ENCODE measurements around the gene ALDH1A2.

ALDH1A2 gene

GRCh38 chr15:57943171-57943570 is 122.3 kb downstream of the ALDH1A2 start:
- Histone ChIP-seq H3K27ac (ENCODE audit: low read length, poor library complexity, severe bottlenecking) (no peak overlapping the region), H4K8ac (ENCODE audit: low read length) (no peak overlapping the region), H3K9me3 (ENCODE audit: control insufficient read depth, low read length) (no peaks in the 10 kb centered on the region), H3K4me1 (ENCODE audit: control insufficient read depth, insufficient read depth, low read depth, low read length) (peaks cover 4% of the 10 kb centered on the region), H3K4me3 (ENCODE audit: insufficient read depth in 1 of 2, low read depth in 1 of 2, low read length in 2 of 2) (no peak overlapping the region), H2BK5ac (ENCODE audit: low read depth, low read length, poor library complexity, severe bottlenecking) (no peak overlapping the region), H2AFZ (ENCODE audit: low read depth, low read length) (no peak overlapping the region), H2BK120ac (ENCODE audit: low read depth, low read length) (no peak overlapping the region), H3K23ac (ENCODE audit: low read length in 2 of 2) (no peak overlapping the region), H3K14ac (ENCODE audit: low read length in 2 of 2) (no peak overlapping the region), H3K27me3 (ENCODE audit: control insufficient read depth in 1 of 2, insufficient read depth in 1 of 2, low read length in 2 of 2) (peaks cover 12 to 25% of the 10 kb centered on the region in 2 experiments), H2BK12ac (ENCODE audit: low read length in 2 of 2) (no peak overlapping the region), H3K9ac (ENCODE audit: low read length) (no peak overlapping the region), H2AK5ac (ENCODE audit: low read length, severe bottlenecking) (no peak overlapping the region), H3K18ac (ENCODE audit: low read depth in 1 of 2, low read length in 2 of 2) (no peak overlapping the region), H3K4me2 (ENCODE audit: low read length, poor library complexity, severe bottlenecking) (no peak overlapping the region), H3K36me3 (ENCODE audit: control insufficient read depth in 1 of 2, insufficient read depth in 2 of 2, low read depth in 1 of 2, low read length in 2 of 2) (no peaks in the 10 kb centered on the region), H2BK15ac (ENCODE audit: low read depth, poor library complexity, severe bottlenecking) (no peak overlapping the region), H4K91ac (ENCODE audit: low read length) (no peak overlapping the region), H3K4ac (ENCODE audit: low read depth in 1 of 2, low read length in 2 of 2) (no peak overlapping the region), H3K79me1 (replicated peaks; ENCODE audit: low read length, poor library complexity, severe bottlenecking) (no peaks in the 10 kb centered on the region)
- WGBS: 86% methylated on average over 3 of the region's 5 CpGs
- DNase-seq: no peak

DNA sequence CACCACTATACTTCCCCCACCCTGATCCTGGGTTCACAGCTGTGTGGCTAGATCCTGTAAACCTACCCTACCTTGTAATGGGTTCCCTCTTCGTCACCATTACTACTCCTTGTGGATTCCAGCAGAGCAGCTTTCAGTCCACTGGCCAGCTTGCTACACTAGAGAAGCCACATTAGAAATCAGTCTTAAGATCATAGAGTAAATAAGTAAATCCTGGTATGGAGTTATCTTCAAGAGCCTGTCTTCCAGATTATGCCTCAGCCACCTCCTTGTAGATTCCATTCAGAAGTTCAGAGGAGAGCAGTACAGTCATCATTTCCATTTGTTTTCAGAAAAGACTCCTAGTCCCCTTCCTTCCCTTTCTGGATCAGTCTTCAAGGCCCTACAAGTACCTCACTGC is 123.7 kb downstream of the ALDH1A2 start:
- H3K4me3 ChIP-seq (ENCODE audit: insufficient read depth in 1 of 2, low read depth in 1 of 2, low read length in 2 of 2): no peak overlapping the region
- WGBS: 33% methylated on average over 1 of the region's 1 CpG
- H2BK120ac ChIP-seq (ENCODE audit: low read depth, low read length): no peak overlapping the region
- H4K91ac ChIP-seq (ENCODE audit: low read length): no peak overlapping the region
- no peak overlapping the region for H4K8ac ChIP-seq (ENCODE audit: low read length)
- peaks cover 17 to 31% of the 10 kb centered on the region in 2 experiments for H3K27me3 ChIP-seq (ENCODE audit: control insufficient read depth in 1 of 2, insufficient read depth in 1 of 2, low read length in 2 of 2)
- H3K9me3 ChIP-seq (ENCODE audit: control insufficient read depth, low read length): no peaks in the 10 kb centered on the region
- H3K27ac ChIP-seq (ENCODE audit: low read length, poor library complexity, severe bottlenecking): no peak overlapping the region
- no peaks in the 10 kb centered on the region for H3K79me1 ChIP-seq (replicated peaks; ENCODE audit: low read length, poor library complexity, severe bottlenecking)
- no peak overlapping the region for H3K4ac ChIP-seq (ENCODE audit: low read depth in 1 of 2, low read length in 2 of 2)
- no peak overlapping the region for H3K23ac ChIP-seq (ENCODE audit: low read length in 2 of 2)
- no peak overlapping the region for H2AK5ac ChIP-seq (ENCODE audit: low read length, severe bottlenecking)
- H2AFZ ChIP-seq (ENCODE audit: low read depth, low read length): no peak overlapping the region
- H2BK12ac ChIP-seq (ENCODE audit: low read length in 2 of 2): no peak overlapping the region
- H3K18ac ChIP-seq (ENCODE audit: low read depth in 1 of 2, low read length in 2 of 2): no peak overlapping the region
- H3K9ac ChIP-seq (ENCODE audit: low read length): no peak overlapping the region
- H2BK5ac ChIP-seq (ENCODE audit: low read depth, low read length, poor library complexity, severe bottlenecking): no peak overlapping the region
- H3K4me2 ChIP-seq (ENCODE audit: low read length, poor library complexity, severe bottlenecking): no peak overlapping the region
- DNase-seq: no peak
- H3K4me1 ChIP-seq (ENCODE audit: control insufficient read depth, insufficient read depth, low read depth, low read length): peaks cover 4% of the 10 kb centered on the region
- H2BK15ac ChIP-seq (ENCODE audit: low read depth, poor library complexity, severe bottlenecking): no peak overlapping the region
- H3K14ac ChIP-seq (ENCODE audit: low read length in 2 of 2): no peak overlapping the region
- H3K36me3 ChIP-seq (ENCODE audit: control insufficient read depth in 1 of 2, insufficient read depth in 2 of 2, low read depth in 1 of 2, low read length in 2 of 2): no peaks in the 10 kb centered on the region

DNA sequence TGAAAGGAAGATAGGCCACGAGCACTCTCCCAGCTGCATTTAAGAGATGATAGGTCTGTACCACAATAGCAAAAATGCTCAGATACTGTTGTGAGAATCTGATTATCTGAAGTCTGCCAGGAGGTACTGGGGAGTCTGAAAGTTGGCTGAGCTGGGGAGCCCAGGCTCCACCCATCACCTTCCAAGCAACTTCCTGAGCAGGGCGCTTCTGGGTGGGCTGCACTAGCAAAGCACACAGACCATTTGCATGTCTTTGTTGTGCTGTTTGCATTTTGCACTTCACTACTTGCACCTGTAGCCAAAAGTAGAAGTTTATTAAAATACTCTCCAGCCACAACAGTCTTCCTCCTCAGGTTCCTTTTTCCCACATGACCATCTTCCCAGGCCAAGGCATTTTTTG is 133.2 kb downstream of the ALDH1A2 start:
- Histone ChIP-seq H3K9ac (ENCODE audit: low read length) (no peak overlapping the region), H2AFZ (ENCODE audit: low read depth, low read length) (no peak overlapping the region), H3K23ac (ENCODE audit: low read length in 2 of 2) (no peak overlapping the region), H2BK12ac (ENCODE audit: low read length in 2 of 2) (no peak overlapping the region), H4K8ac (ENCODE audit: low read length) (no peak overlapping the region), H3K4me1 (ENCODE audit: control insufficient read depth, insufficient read depth, low read depth, low read length) (no peaks in the 10 kb centered on the region), H3K4ac (ENCODE audit: low read depth in 1 of 2, low read length in 2 of 2) (no peak overlapping the region), H3K4me2 (ENCODE audit: low read length, poor library complexity, severe bottlenecking) (no peak overlapping the region), H2BK120ac (ENCODE audit: low read depth, low read length) (no peak overlapping the region), H3K27me3 (ENCODE audit: control insufficient read depth in 1 of 2, insufficient read depth in 1 of 2, low read length in 2 of 2) (peaks cover 13 to 26% of the 10 kb centered on the region in 2 experiments), H3K18ac (ENCODE audit: low read depth in 1 of 2, low read length in 2 of 2) (no peak overlapping the region), H3K4me3 (ENCODE audit: insufficient read depth in 1 of 2, low read depth in 1 of 2, low read length in 2 of 2) (no peak overlapping the region), H3K14ac (ENCODE audit: low read length in 2 of 2) (no peak overlapping the region), H2BK15ac (ENCODE audit: low read depth, poor library complexity, severe bottlenecking) (no peak overlapping the region), H4K91ac (ENCODE audit: low read length) (no peak overlapping the region), H3K79me1 (replicated peaks; ENCODE audit: low read length, poor library complexity, severe bottlenecking) (no peaks in the 10 kb centered on the region), H3K9me3 (ENCODE audit: control insufficient read depth, low read length) (no peaks in the 10 kb centered on the region), H3K27ac (ENCODE audit: low read length, poor library complexity, severe bottlenecking) (no peak overlapping the region), H2AK5ac (ENCODE audit: low read length, severe bottlenecking) (no peak overlapping the region), H3K36me3 (ENCODE audit: control insufficient read depth in 1 of 2, insufficient read depth in 2 of 2, low read depth in 1 of 2, low read length in 2 of 2) (no peaks in the 10 kb centered on the region), H2BK5ac (ENCODE audit: low read depth, low read length, poor library complexity, severe bottlenecking) (no peak overlapping the region)
- 52% methylated on average over 2 of the region's 2 CpGs for WGBS
- no peak for DNase-seq

- Histone ChIP-seq H3K4me3 (ENCODE audit: insufficient read depth in 1 of 2, low read depth in 1 of 2, low read length in 2 of 2) (no peak overlapping the region), H2BK120ac (ENCODE audit: low read depth, low read length) (no peak overlapping the region), H4K91ac (ENCODE audit: low read length) (no peak overlapping the region), H3K18ac (ENCODE audit: low read depth in 1 of 2, low read length in 2 of 2) (no peak overlapping the region), H3K23ac (ENCODE audit: low read length in 2 of 2) (no peak overlapping the region), H2AK5ac (ENCODE audit: low read length, severe bottlenecking) (no peak overlapping the region), H2BK5ac (ENCODE audit: low read depth, low read length, poor library complexity, severe bottlenecking) (no peak overlapping the region), H3K36me3 (ENCODE audit: control insufficient read depth in 1 of 2, insufficient read depth in 2 of 2, low read depth in 1 of 2, low read length in 2 of 2) (no peaks in the 10 kb centered on the region), H2BK12ac (ENCODE audit: low read length in 2 of 2) (no peak overlapping the region), H2BK15ac (ENCODE audit: low read depth, poor library complexity, severe bottlenecking) (no peak overlapping the region), H3K9me3 (ENCODE audit: control insufficient read depth, low read length) (no peaks in the 10 kb centered on the region), H3K9ac (ENCODE audit: low read length) (no peak overlapping the region), H3K27me3 (ENCODE audit: control insufficient read depth in 1 of 2, insufficient read depth in 1 of 2, low read length in 2 of 2) (peaks cover 12 to 26% of the 10 kb centered on the region in 2 experiments), H2AFZ (ENCODE audit: low read depth, low read length) (no peak overlapping the region), H3K4me1 (ENCODE audit: control insufficient read depth, insufficient read depth, low read depth, low read length) (no peaks in the 10 kb centered on the region), H3K4ac (ENCODE audit: low read depth in 1 of 2, low read length in 2 of 2) (no peak overlapping the region), H4K8ac (ENCODE audit: low read length) (no peak overlapping the region), H3K27ac (ENCODE audit: low read length, poor library complexity, severe bottlenecking) (no peak overlapping the region), H3K14ac (ENCODE audit: low read length in 2 of 2) (no peak overlapping the region), H3K79me1 (replicated peaks; ENCODE audit: low read length, poor library complexity, severe bottlenecking) (no peaks in the 10 kb centered on the region), H3K4me2 (ENCODE audit: low read length, poor library complexity, severe bottlenecking) (no peak overlapping the region)
- no peak for DNase-seq
- no CpG with 5 or more reads among the region's 1 CpG for WGBS
These were observed 133.9 kb downstream of the ALDH1A2 start for GRCh38 chr15:57931570-57931969.

Measured in mesenchymal stem cell (in vitro differentiated cells and primary cell).